Endothelial cell of umbilical vein (primary cell): ENCODE data around the gene DEDD. TPM values are rescaled to one million over a fixed set of nuclear protein-coding genes. Genes with fewer than 3 reads are reported as not detected.

Experiments used
- BruUV-seq: library from RNA; stranded (reverse); fragments of 400-500 nt; replicated peaks from 2 replicates; lab custom pipeline; 2021; lab: Mats Ljungman, UMichigan
- CTCF ChIA-PET: fragments of 300-600, 350-600 bp; sonication (Branson Sonifier 250); formaldehyde crosslinking; loops from one replicate; lab custom pipeline; 2021; ENCODE audit warnings: antibody characterized with exemption, inconsistent platforms; lab: Charles Lee
- POLR2A ChIA-PET: fragments of 300-600, 350-600 bp; sonication (Branson Sonifier 250); formaldehyde crosslinking; loops from one replicate; lab custom pipeline; 2021; ENCODE audit warnings: antibody characterized with exemption, inconsistent platforms; lab: Charles Lee
- DNase-seq: peaks from one replicate; pipeline ENCODE4 v3.0.0-alpha.2; 2011; ENCODE audit warnings: low read depth, low spot score
- FAIRE-seq: peaks from 2 replicates; lab custom pipeline; 2011; peaks lifted over from hg19 to GRCh38; lab: Jason Lieb, UNC
- H2AFZ ChIP-seq: 2 replicates; pipeline ENCODE4 v1.6.0; 2012; ENCODE audit warnings: low read depth, low read length, control low read depth, inconsistent platforms
- H3K27ac ChIP-seq: 2 replicates; pipeline ENCODE4 v1.5.1; 2011; ENCODE audit warnings: low read depth, mild to moderate bottlenecking, control low read depth, low read length, moderate library complexity; ENCODE audit not compliant: insufficient read depth
- H3K27me3 ChIP-seq, 2 experiments: 2 replicates each; pipeline versions ENCODE4 v1.6.0 to v1.6.1; 2011; ENCODE audit warnings: low read length in 2 of 2, mixed read lengths in 1 of 2; ENCODE audit not compliant: control insufficient read depth in 2 of 2, insufficient read depth in 2 of 2
- H3K36me3 ChIP-seq, 2 experiments: 2 replicates in 1 of 2; 3 replicates in 1 of 2; pipeline ENCODE4 v1.5.1; 2011; ENCODE audit warnings: low read length in 2 of 2, mild to moderate bottlenecking in 1 of 2, moderate library complexity in 1 of 2; ENCODE audit not compliant: control insufficient read depth in 2 of 2, insufficient read depth in 2 of 2; ENCODE audit errors: extremely low read depth in 1 of 2
- H3K4me1 ChIP-seq: 3 replicates; pipeline ENCODE4 v1.5.1; 2011; ENCODE audit warnings: mild to moderate bottlenecking, low read length; ENCODE audit not compliant: control insufficient read depth, insufficient read depth; ENCODE audit errors: extremely low read depth
- H3K4me2 ChIP-seq: 2 replicates; pipeline ENCODE4 v1.6.1; 2011; ENCODE audit warnings: low read length, control low read depth, mixed read lengths; ENCODE audit not compliant: insufficient read depth
- H3K4me3 ChIP-seq, 3 experiments: fragments of 200-600 bp in 1 of 3; sonication (generic), shearing (Covaris generic) in 1 of 3; replicated peaks in 1 of 3; 2 replicates each; pipeline ENCODE4 v1.5.1; 2011 to 2016; ENCODE audit warnings: control low read depth in 3 of 3, low read length in 3 of 3, mild to moderate bottlenecking in 2 of 3, inconsistent platforms in 1 of 3, low read depth in 1 of 3, moderate library complexity in 1 of 3; ENCODE audit not compliant: insufficient read depth in 1 of 3
- H3K79me2 ChIP-seq: 2 replicates; pipeline ENCODE4 v1.6.0; 2012; ENCODE audit warnings: low read length, inconsistent platforms; ENCODE audit not compliant: control insufficient read depth, insufficient read depth
- H3K9ac ChIP-seq: replicated peaks from 2 replicates; pipeline ENCODE3; 2011; ENCODE audit warnings: low read length, control low read depth; ENCODE audit not compliant: insufficient read depth; ENCODE audit errors: extremely low read depth
- H3K9me1 ChIP-seq: replicated peaks from 3 replicates; pipeline ENCODE4 v1.6.0; 2011; ENCODE audit warnings: mild to moderate bottlenecking, low read length; ENCODE audit not compliant: control insufficient read depth, insufficient read depth; ENCODE audit errors: extremely low read depth
- H3K9me3 ChIP-seq: replicated peaks from 2 replicates; pipeline ENCODE4 v1.5.1; 2012; ENCODE audit warnings: low read length, inconsistent platforms; ENCODE audit not compliant: control insufficient read depth, insufficient read depth
- H4K20me1 ChIP-seq: replicated peaks from 2 replicates; pipeline ENCODE3; 2011; ENCODE audit warnings: mild to moderate bottlenecking, low read length; ENCODE audit not compliant: control insufficient read depth, insufficient read depth; ENCODE audit errors: extremely low read depth
- EZH2 ChIP-seq: IDR thresholded peaks from 2 replicates; pipeline ENCODE4 v1.6.1; 2012; ENCODE audit warnings: borderline replicate concordance, low read depth, mild to moderate bottlenecking, moderate library complexity, low read length, inconsistent platforms; ENCODE audit not compliant: severe bottlenecking
- JUN ChIP-seq: IDR thresholded peaks from 2 replicates; pipeline ENCODE4 v1.6.1; 2011; ENCODE audit warnings: borderline replicate concordance, low read depth; ENCODE audit not compliant: insufficient read length, insufficient read depth
- POLR2A ChIP-seq: IDR thresholded peaks from 2 replicates; pipeline ENCODE4 v1.6.1; 2012; ENCODE audit warnings: low read depth, mild to moderate bottlenecking, control low read depth, low read length
- POLR2AphosphoS5 ChIP-seq: IDR thresholded peaks from 2 replicates; pipeline ENCODE4 v1.6.1; 2012; ENCODE audit warnings: low read depth, mild to moderate bottlenecking, control low read depth, low read length, moderate library complexity; ENCODE audit not compliant: insufficient read depth
- dilution Hi-C: fragments of 300-500 bp; cut with MboI; formaldehyde crosslinking; loops from one replicate; pipeline ENCODE4 v1.15.0; 2019; ENCODE audit warnings: low sequenced_read_pairs; ENCODE audit not compliant: extremely low pct_ligation_motif_present
- intact Hi-C: fragments of 100-400 bp; cut with micrococcal nuclease; formaldehyde crosslinking; loops from one replicate; pipeline ENCODE4 v1.10.0; 2022
- polyA plus RNA-seq, 4 experiments: library from polyadenylated mRNA; depleted of rRNA in 3 of 4; stranded (reverse) in 3 of 4; unstranded in 1 of 4; fragments of >200 nt; gene quantifications; 2 replicates each; pipeline versions ENCODE4 v1.2.1 to v1.2.3, GENCODE V29; 2011 to 2012; ENCODE audit warnings: missing spikeins in 1 of 4
- total RNA-seq: library from RNA; stranded (reverse); gene quantifications from 2 replicates; pipeline ENCODE4 v1.2.3, GENCODE V29; 2021
- TF ChIP-seq, protein P1 (sequence below), 2 donors: IDR thresholded peaks; 1 replicate in 1 of 2; 2 replicates in 1 of 2; pipeline ENCODE4 v1.5.1; 2011; ENCODE audit warnings: low read length in 2 of 2, mild to moderate bottlenecking in 2 of 2, moderate library complexity in 2 of 2, control low read depth in 1 of 2, inconsistent platforms in 1 of 2, low read depth in 1 of 2; ENCODE audit not compliant: insufficient read depth in 1 of 2; ENCODE audit errors: extremely low read depth in 1 of 2

The DEDD gene
- total and polyA plus RNA-seq, 2 donors (not counting 3 experiments of a cell fraction or from before 2014, with no cell fraction given), result 50.2 to 78.3 TPM

DNA sequence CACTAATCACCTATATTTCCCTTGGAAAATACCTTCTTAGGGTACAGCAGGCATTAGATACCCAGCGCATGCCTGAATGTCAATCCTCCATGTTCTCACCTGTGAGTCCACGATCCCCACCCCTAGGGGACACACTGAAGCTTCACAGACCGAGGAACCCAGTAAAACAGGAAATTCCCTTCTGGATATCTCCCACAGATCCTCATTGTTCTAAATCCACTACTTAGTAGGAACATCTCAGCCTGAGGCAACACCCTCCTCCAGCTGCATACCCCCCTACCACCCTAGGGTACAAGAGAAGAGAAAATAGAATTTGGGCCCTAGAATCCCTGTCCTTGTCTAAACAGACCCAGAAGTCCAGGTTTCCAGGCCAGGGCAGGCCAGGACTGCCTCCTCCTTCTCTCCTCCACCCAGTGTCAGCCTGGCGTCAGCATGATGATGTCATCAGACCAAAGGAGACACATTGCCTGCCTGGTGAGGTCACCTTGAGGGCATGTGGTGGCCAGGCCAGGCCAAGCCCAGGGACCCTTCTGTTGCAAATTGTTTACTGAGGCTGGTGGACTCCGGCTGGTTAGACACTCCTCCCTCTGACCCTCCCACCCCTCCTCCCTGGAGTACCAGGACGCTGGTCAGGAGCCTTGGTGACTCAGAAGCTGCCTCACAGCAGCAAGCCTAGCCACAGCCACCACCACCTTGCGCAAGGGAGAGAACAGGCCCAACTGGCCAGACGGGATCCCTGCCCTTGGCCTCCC, 49.3 kb downstream of the DEDD start:
- H3K9ac ChIP-seq, result no peak overlapping the region
- intact Hi-C loops, result no loop called here
- H3K4me3 ChIP-seq, result no peak overlapping the region
- H3K9me1 ChIP-seq, result no peaks in the 10 kb centered on the region
- H3K27ac ChIP-seq, result no peak overlapping the region
- FAIRE-seq, result peak; percentile 59
- no peak for DNase-seq
- H3K9me3 ChIP-seq, result no peaks in the 10 kb centered on the region
- dilution Hi-C loops, result no loop called here
- TF ChIP-seq JUN (peak; percentile 31), POLR2A (no peak), EZH2 (no peak), POLR2AphosphoS5 (no peak)
- TF ChIP-seq, protein P1, sequence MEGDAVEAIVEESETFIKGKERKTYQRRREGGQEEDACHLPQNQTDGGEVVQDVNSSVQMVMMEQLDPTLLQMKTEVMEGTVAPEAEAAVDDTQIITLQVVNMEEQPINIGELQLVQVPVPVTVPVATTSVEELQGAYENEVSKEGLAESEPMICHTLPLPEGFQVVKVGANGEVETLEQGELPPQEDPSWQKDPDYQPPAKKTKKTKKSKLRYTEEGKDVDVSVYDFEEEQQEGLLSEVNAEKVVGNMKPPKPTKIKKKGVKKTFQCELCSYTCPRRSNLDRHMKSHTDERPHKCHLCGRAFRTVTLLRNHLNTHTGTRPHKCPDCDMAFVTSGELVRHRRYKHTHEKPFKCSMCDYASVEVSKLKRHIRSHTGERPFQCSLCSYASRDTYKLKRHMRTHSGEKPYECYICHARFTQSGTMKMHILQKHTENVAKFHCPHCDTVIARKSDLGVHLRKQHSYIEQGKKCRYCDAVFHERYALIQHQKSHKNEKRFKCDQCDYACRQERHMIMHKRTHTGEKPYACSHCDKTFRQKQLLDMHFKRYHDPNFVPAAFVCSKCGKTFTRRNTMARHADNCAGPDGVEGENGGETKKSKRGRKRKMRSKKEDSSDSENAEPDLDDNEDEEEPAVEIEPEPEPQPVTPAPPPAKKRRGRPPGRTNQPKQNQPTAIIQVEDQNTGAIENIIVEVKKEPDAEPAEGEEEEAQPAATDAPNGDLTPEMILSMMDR (IDR thresholded peaks at IDR 0.05; ENCODE audit: extremely low read depth in 1 of 2, insufficient read depth in 1 of 2, low read depth in 1 of 2, low read length in 2 of 2), result no peak
- no peaks in the 10 kb centered on the region for H3K27me3 ChIP-seq
- no peaks in the 10 kb centered on the region for H3K36me3 ChIP-seq
- no TSS peak for BruUV-seq
- ChIA-PET CTCF (interaction anchor here (1.9 kb wide), 1 partner anchor 86 kb away, joined by 5 read pairs; no protein-coding TSS in a partner anchor), POLR2A (no interaction called here)
- H3K79me2 ChIP-seq, result no peaks in the 10 kb centered on the region
- no peaks in the 10 kb centered on the region for H3K4me1 ChIP-seq
- H2AFZ ChIP-seq, result no peak overlapping the region
- no peaks in the 10 kb centered on the region for H4K20me1 ChIP-seq
- H3K4me2 ChIP-seq, result no peak overlapping the region
